GM12878 (cell line): ENCODE results near the gene CHMP2B. TPM values are rescaled to one million over a fixed set of nuclear protein-coding genes. Genes with fewer than 3 reads are reported as not detected.

Experiments used
- ATAC-seq: fragments of 200-7000 bp; cut with Tn5 transposase; 3 replicates; pipeline ENCODE4 v1.9.1; 2020; ENCODE audit warnings: mild to moderate bottlenecking, moderate library complexity
- BruUV-seq: library from RNA; stranded (reverse); fragments of 400-500 nt; replicated peaks from 2 replicates; lab custom pipeline; 2021; lab: Mats Ljungman, UMichigan
- CTCF ChIA-PET: fragments of 300-600 bp; sonication (Branson Sonifier 250); formaldehyde crosslinking; extraction: SDS; loops from one replicate; lab custom pipeline; 2021; ENCODE audit warnings: inconsistent platforms; lab: Yijun Ruan, JAX
- POLR2A ChIA-PET: fragments of 350-600 bp; formaldehyde crosslinking; extraction: SDS; loops from one replicate; lab custom pipeline; 2021; ENCODE audit warnings: inconsistent platforms; lab: Charles Lee
- RAD21 ChIA-PET: fragments of 300-600 bp; sonication (Branson Sonifier 250); formaldehyde crosslinking; loops from one replicate; lab custom pipeline; 2023; ENCODE audit warnings: antibody characterized with exemption; ENCODE audit not compliant: unreplicated experiment; lab: Charles Lee
- SMC1A ChIA-PET: fragments of 300-600 bp; sonication (Branson Sonifier 250); formaldehyde crosslinking; loops from one replicate; lab custom pipeline; 2023; ENCODE audit not compliant: unreplicated experiment, uncharacterized antibody; lab: Charles Lee
- DNase-seq: peaks from one replicate; pipeline ENCODE4 v3.0.0-alpha.2; 2011; ENCODE audit warnings: low read depth, low spot score
- FAIRE-seq: peaks from 3 replicates; lab custom pipeline; 2011; peaks lifted over from hg19 to GRCh38; lab: Jason Lieb, UNC
- H2AFZ ChIP-seq: 2 replicates; pipeline ENCODE4 v1.6.0; 2011; ENCODE audit warnings: low read depth, low read length, control low read depth; ENCODE audit not compliant: control insufficient read depth
- H3K27ac ChIP-seq: 2 replicates; pipeline ENCODE4 v1.5.1; 2011; ENCODE audit warnings: control low read depth; ENCODE audit not compliant: control insufficient read depth, insufficient read depth
- H3K27me3 ChIP-seq, 2 experiments: replicated peaks in 1 of 2; 2 replicates each; pipeline versions ENCODE4 v1.6.0 to v1.6.1; 2011; ENCODE audit warnings: low read length in 1 of 2; ENCODE audit not compliant: control insufficient read depth in 2 of 2, insufficient read depth in 2 of 2
- H3K36me3 ChIP-seq, 2 experiments: 2 replicates each; pipeline ENCODE4 v1.5.1; 2011; ENCODE audit warnings: low read length in 1 of 2; ENCODE audit not compliant: control insufficient read depth in 2 of 2, insufficient read depth in 2 of 2
- H3K4me1 ChIP-seq: 2 replicates; pipeline ENCODE4 v1.6.1; 2011; ENCODE audit warnings: mild to moderate bottlenecking, low read length, moderate library complexity, mixed read lengths; ENCODE audit not compliant: control insufficient read depth, insufficient read depth
- H3K4me2 ChIP-seq: 2 replicates; pipeline ENCODE4 v1.6.0; 2011; ENCODE audit warnings: control low read depth; ENCODE audit not compliant: control insufficient read depth, insufficient read depth
- H3K4me3 ChIP-seq: fragments of 200-600 bp; sonication (generic); 2 replicates; pipeline ENCODE4 v1.5.1; 2016
- H3K79me2 ChIP-seq: 2 replicates; pipeline ENCODE4 v1.6.0; 2011; ENCODE audit warnings: low read length; ENCODE audit not compliant: control insufficient read depth, insufficient read depth
- H3K9ac ChIP-seq: 2 replicates; pipeline ENCODE4 v1.8.0; 2011; ENCODE audit warnings: low read length, control low read depth, mixed read lengths; ENCODE audit not compliant: control insufficient read depth, insufficient read depth
- H3K9me3 ChIP-seq: replicated peaks from 3 replicates; pipeline ENCODE4 v1.5.1; 2011; ENCODE audit warnings: mild to moderate bottlenecking, low read length; ENCODE audit not compliant: control insufficient read depth, insufficient read depth
- H4K20me1 ChIP-seq: 2 replicates; pipeline ENCODE4 v1.6.0; 2011; ENCODE audit not compliant: control insufficient read depth, insufficient read depth
- FOS ChIP-seq: IDR thresholded peaks from 3 replicates; pipeline ENCODE4 v1.6.1; 2011; ENCODE audit warnings: borderline replicate concordance; ENCODE audit not compliant: insufficient read length; ENCODE audit errors: extremely low read depth
- FOXM1 ChIP-seq: IDR thresholded peaks from 2 replicates; pipeline ENCODE4 v1.6.1; 2012; ENCODE audit warnings: low read depth, mild to moderate bottlenecking, inconsistent platforms, low read length, moderate library complexity
- IRF4 ChIP-seq: IDR thresholded peaks from 2 replicates; pipeline ENCODE4 v1.6.1; 2011; ENCODE audit warnings: low read depth, low read length
- PML ChIP-seq: IDR thresholded peaks from 2 replicates; pipeline ENCODE4 v1.6.1; 2012; ENCODE audit warnings: low read length, inconsistent platforms
- POLR2AphosphoS5 ChIP-seq: IDR thresholded peaks from 2 replicates; pipeline ENCODE4 v1.6.1; 2011; ENCODE audit warnings: mild to moderate bottlenecking, low read length, inconsistent platforms
- POU2F2 ChIP-seq: IDR thresholded peaks from 3 replicates; pipeline ENCODE4 v1.6.1; 2011; ENCODE audit warnings: low read depth, mild to moderate bottlenecking, low read length, borderline replicate concordance
- RAD51 ChIP-seq: fragments of 450-650 bp; IDR thresholded peaks from 2 replicates; pipeline ENCODE4 v1.6.1; 2016; ENCODE audit warnings: moderate library complexity, mild to moderate bottlenecking, inconsistent platforms
- SMAD1 ChIP-seq: fragments of 450-650 bp; IDR thresholded peaks from 2 replicates; pipeline ENCODE4 v1.6.1; 2018; ENCODE audit warnings: mild to moderate bottlenecking, low read depth; ENCODE audit not compliant: partially characterized antibody
- WRNIP1 ChIP-seq: IDR thresholded peaks from 2 replicates; pipeline ENCODE4 v1.6.1; 2011; ENCODE audit warnings: low read depth, low read length, improper control_type of control experiment, borderline replicate concordance
- WGBS: methylation state at CpG from one replicate; pipeline ENCODE4 v1.1.6; 2016; ENCODE audit warnings: low lambda C conversion rate; ENCODE audit not compliant: insufficient replicate concordance, insufficient coverage; ENCODE audit errors: missing lambda C conversion rate; 5-methylcytosine and 5-hydroxymethylcytosine counted together
- in situ Hi-C: fragments of 300-500 bp; cut with MboI; formaldehyde crosslinking; loops from 9 replicates; pipeline ENCODE4 v1.14.3; 2018; ENCODE audit warnings: mixed read lengths
- intact Hi-C: fragments of 100-400 bp; cut with micrococcal nuclease; formaldehyde crosslinking; loops from one replicate; pipeline ENCODE4 v1.14.2; 2022; ENCODE audit not compliant: unreplicated experiment
- polyA plus RNA-seq, 11 experiments: library from polyadenylated mRNA; depleted of rRNA in 4 of 11; unstranded in 6 of 11; stranded (reverse) in 5 of 11; fragments of >200 nt; fragmentation: Nextera tagmentation in 4 of 11; fragmentation: Illumina TruSeq in 1 of 11; extraction: Ambion mirVana in 4 of 11; extraction: Trizol in 1 of 11; gene quantifications; 1 replicate in 1 of 11; 2 replicates in 10 of 11; pipeline versions ENCODE4 v1.2.1 to v1.2.3, GENCODE V29; 2011 to 2016; ENCODE audit warnings: inconsistent platforms in 2 of 11, missing spikeins in 2 of 11, low read depth in 1 of 11
- total RNA-seq, 4 experiments: library from RNA; depleted of rRNA in 3 of 4; stranded (reverse); fragments of >200 nt in 3 of 4; fragmentation: Illumina TruSeq in 1 of 4; extraction: Trizol in 1 of 4; gene quantifications; 2 replicates each; pipeline versions ENCODE4 v1.2.1 to v1.2.3, GENCODE V29; 2013 to 2021
- TF ChIP-seq, protein P1 (sequence below): fragments of 450-650 bp; IDR thresholded peaks from 2 replicates; pipeline ENCODE4 v1.6.1; 2017; ENCODE audit warnings: antibody characterized with exemption, mild to moderate bottlenecking, moderate library complexity
- TF ChIP-seq, protein P2 (sequence below): fragments of 450-650 bp; IDR thresholded peaks from 2 replicates; pipeline ENCODE4 v1.6.1; 2017; ENCODE audit warnings: mild to moderate bottlenecking
- TF ChIP-seq, protein P3 (sequence below): fragments of 450-650 bp; conservative IDR thresholded peaks from 2 replicates; pipeline ENCODE4 v1.6.1; 2017; ENCODE audit warnings: mild to moderate bottlenecking, moderate library complexity
- TF ChIP-seq, protein P4 (sequence below): IDR thresholded peaks from 2 replicates; pipeline ENCODE4 v1.6.1; 2011; ENCODE audit warnings: borderline replicate concordance, low read depth, mild to moderate bottlenecking, moderate library complexity, low read length; ENCODE audit not compliant: insufficient read depth, poor library complexity, severe bottlenecking
- TF ChIP-seq, protein P5 (sequence below): IDR thresholded peaks from 2 replicates; pipeline ENCODE4 v1.6.1; 2011; ENCODE audit warnings: low read depth, low read length, improper control_type of control experiment, borderline replicate concordance

Gene CHMP2B
- total and polyA plus RNA-seq, 10 of the 15 experiments (the other 5 are each of a cell fraction or from before 2014, with no cell fraction given), result 14.9 to 54.8 (median 24.6) TPM

DNA sequence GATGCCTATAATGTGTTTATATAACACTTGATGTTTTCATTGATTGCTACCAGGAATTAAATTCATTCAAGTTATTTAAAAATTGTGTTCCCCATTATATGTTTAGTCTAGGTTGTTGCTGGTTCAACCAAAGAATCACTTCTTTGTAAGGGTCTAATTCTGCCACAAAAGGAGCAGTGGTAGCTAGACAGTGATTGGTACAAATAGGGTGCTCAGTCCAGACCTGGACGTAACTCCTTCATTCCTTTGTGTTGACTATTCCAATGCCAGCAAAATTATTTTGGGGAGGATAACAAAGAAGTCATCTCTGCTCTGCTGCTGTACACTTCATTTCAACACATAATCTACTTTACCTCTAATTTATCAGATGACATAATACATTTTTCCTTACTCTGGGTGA is 1.2 kb downstream of the CHMP2B start (continued):
- TF ChIP-seq, protein P1, sequence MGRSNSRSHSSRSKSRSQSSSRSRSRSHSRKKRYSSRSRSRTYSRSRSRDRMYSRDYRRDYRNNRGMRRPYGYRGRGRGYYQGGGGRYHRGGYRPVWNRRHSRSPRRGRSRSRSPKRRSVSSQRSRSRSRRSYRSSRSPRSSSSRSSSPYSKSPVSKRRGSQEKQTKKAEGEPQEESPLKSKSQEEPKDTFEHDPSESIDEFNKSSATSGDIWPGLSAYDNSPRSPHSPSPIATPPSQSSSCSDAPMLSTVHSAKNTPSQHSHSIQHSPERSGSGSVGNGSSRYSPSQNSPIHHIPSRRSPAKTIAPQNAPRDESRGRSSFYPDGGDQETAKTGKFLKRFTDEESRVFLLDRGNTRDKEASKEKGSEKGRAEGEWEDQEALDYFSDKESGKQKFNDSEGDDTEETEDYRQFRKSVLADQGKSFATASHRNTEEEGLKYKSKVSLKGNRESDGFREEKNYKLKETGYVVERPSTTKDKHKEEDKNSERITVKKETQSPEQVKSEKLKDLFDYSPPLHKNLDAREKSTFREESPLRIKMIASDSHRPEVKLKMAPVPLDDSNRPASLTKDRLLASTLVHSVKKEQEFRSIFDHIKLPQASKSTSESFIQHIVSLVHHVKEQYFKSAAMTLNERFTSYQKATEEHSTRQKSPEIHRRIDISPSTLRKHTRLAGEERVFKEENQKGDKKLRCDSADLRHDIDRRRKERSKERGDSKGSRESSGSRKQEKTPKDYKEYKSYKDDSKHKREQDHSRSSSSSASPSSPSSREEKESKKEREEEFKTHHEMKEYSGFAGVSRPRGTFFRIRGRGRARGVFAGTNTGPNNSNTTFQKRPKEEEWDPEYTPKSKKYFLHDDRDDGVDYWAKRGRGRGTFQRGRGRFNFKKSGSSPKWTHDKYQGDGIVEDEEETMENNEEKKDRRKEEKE, result no peak

DNA sequence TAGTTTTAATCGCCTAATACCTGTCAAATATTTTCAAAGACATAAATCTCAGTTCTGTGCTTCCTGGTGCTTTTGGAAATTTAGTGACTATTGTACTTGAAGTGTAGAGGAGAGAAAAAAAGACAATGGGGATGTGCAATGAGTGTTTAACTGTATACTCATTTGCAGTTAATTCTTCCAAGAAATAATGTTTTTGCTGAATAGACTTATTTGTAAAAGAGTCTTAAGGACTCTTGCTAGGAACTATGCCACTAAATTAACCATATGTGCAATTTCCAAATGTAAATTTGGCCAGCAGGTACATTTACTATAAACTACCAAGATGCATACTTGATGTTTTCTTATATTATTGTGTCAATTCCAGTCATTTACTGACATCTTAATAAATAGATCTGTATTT is 2.0 kb downstream of the CHMP2B start:
- BruUV-seq, result no TSS peak
- ChIA-PET RAD21 (no interaction called here), POLR2A (no interaction called here), CTCF (no interaction called here), SMC1A (no interaction called here)
- peak overlapping the region; percentile 81 for H3K4me2 ChIP-seq
- no peaks in the 10 kb centered on the region; the same call in 1 of the 2 replicates for H3K4me1 ChIP-seq
- no peaks in the 10 kb centered on the region for H3K9me3 ChIP-seq
- DNase-seq, result no peak
- H3K36me3 ChIP-seq, result no peaks in the 10 kb centered on the region
- H3K27me3 ChIP-seq, result no peaks in the 10 kb centered on the region
- no peak overlapping the region for H3K4me3 ChIP-seq
- H4K20me1 ChIP-seq, result no peaks in the 10 kb centered on the region
- intact Hi-C loops (no loop called here), in situ Hi-C loops (no loop called here)
- 94% methylated on average over 1 of the region's 1 CpG for WGBS
- H2AFZ ChIP-seq, result no peak overlapping the region
- FAIRE-seq, result no peak
- no peak overlapping the region for H3K27ac ChIP-seq
- H3K9ac ChIP-seq, result no peak overlapping the region
- peaks cover 17% of the 10 kb centered on the region for H3K79me2 ChIP-seq
- ATAC-seq, result no peak
- TF ChIP-seq SMAD1 (no peak), WRNIP1 (no peak), POU2F2 (no peak), RAD51 (no peak), POLR2AphosphoS5 (no peak), PML (no peak), FOXM1 (no peak), FOS (no peak), IRF4 (no peak)
- TF ChIP-seq, protein P2, sequence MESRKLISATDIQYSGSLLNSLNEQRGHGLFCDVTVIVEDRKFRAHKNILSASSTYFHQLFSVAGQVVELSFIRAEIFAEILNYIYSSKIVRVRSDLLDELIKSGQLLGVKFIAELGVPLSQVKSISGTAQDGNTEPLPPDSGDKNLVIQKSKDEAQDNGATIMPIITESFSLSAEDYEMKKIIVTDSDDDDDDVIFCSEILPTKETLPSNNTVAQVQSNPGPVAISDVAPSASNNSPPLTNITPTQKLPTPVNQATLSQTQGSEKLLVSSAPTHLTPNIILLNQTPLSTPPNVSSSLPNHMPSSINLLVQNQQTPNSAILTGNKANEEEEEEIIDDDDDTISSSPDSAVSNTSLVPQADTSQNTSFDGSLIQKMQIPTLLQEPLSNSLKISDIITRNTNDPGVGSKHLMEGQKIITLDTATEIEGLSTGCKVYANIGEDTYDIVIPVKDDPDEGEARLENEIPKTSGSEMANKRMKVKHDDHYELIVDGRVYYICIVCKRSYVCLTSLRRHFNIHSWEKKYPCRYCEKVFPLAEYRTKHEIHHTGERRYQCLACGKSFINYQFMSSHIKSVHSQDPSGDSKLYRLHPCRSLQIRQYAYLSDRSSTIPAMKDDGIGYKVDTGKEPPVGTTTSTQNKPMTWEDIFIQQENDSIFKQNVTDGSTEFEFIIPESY, result no peak
- TF ChIP-seq, protein P3, sequence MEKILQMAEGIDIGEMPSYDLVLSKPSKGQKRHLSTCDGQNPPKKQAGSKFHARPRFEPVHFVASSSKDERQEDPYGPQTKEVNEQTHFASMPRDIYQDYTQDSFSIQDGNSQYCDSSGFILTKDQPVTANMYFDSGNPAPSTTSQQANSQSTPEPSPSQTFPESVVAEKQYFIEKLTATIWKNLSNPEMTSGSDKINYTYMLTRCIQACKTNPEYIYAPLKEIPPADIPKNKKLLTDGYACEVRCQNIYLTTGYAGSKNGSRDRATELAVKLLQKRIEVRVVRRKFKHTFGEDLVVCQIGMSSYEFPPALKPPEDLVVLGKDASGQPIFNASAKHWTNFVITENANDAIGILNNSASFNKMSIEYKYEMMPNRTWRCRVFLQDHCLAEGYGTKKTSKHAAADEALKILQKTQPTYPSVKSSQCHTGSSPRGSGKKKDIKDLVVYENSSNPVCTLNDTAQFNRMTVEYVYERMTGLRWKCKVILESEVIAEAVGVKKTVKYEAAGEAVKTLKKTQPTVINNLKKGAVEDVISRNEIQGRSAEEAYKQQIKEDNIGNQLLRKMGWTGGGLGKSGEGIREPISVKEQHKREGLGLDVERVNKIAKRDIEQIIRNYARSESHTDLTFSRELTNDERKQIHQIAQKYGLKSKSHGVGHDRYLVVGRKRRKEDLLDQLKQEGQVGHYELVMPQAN, result no peak
- TF ChIP-seq, protein P4, sequence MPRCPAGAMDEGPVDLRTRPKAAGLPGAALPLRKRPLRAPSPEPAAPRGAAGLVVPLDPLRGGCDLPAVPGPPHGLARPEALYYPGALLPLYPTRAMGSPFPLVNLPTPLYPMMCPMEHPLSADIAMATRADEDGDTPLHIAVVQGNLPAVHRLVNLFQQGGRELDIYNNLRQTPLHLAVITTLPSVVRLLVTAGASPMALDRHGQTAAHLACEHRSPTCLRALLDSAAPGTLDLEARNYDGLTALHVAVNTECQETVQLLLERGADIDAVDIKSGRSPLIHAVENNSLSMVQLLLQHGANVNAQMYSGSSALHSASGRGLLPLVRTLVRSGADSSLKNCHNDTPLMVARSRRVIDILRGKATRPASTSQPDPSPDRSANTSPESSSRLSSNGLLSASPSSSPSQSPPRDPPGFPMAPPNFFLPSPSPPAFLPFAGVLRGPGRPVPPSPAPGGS, result no peak
- TF ChIP-seq, protein P5, sequence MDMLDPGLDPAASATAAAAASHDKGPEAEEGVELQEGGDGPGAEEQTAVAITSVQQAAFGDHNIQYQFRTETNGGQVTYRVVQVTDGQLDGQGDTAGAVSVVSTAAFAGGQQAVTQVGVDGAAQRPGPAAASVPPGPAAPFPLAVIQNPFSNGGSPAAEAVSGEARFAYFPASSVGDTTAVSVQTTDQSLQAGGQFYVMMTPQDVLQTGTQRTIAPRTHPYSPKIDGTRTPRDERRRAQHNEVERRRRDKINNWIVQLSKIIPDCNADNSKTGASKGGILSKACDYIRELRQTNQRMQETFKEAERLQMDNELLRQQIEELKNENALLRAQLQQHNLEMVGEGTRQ, result no peak
